C4-2B (cell line): ENCODE results near the gene OLA1.

Experiments
- ZFX ChIP-seq: fragments of 450-650 bp; IDR thresholded peaks from 2 replicates; pipeline ENCODE4 v1.6.1; 2017
- TF ChIP-seq, protein P1 (sequence below): fragments of 450-650 bp; conservative IDR thresholded peaks from 2 replicates; pipeline ENCODE4 v1.5.1; 2017; ENCODE audit warnings: mild to moderate bottlenecking

- TF ChIP-seq, protein P1, sequence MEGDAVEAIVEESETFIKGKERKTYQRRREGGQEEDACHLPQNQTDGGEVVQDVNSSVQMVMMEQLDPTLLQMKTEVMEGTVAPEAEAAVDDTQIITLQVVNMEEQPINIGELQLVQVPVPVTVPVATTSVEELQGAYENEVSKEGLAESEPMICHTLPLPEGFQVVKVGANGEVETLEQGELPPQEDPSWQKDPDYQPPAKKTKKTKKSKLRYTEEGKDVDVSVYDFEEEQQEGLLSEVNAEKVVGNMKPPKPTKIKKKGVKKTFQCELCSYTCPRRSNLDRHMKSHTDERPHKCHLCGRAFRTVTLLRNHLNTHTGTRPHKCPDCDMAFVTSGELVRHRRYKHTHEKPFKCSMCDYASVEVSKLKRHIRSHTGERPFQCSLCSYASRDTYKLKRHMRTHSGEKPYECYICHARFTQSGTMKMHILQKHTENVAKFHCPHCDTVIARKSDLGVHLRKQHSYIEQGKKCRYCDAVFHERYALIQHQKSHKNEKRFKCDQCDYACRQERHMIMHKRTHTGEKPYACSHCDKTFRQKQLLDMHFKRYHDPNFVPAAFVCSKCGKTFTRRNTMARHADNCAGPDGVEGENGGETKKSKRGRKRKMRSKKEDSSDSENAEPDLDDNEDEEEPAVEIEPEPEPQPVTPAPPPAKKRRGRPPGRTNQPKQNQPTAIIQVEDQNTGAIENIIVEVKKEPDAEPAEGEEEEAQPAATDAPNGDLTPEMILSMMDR: no peak
- no peak for TF ChIP-seq ZFX
These were observed 14.5 kb downstream of the OLA1 start for GRCh38 chr2:174233771-174234275.
